Limb (tissue), 2 donors: Measurements from ENCODE around the gene C10orf71.

ENCODE experiments used
- DNase-seq, 2 donors: peaks; one replicate each; pipeline ENCODE4 v3.0.0-alpha.2; 2016; ENCODE audit errors: extremely low spot score in 2 of 2

C10orf71 gene

GRCh38 chr10:49290607-49291006, 8.4 kb upstream of the C10orf71 start:
- peak in 1 of 2 donors; percentile 9 for DNase-seq

- DNase-seq = no peak
These were observed 6.3 kb upstream of the C10orf71 start for GRCh38 chr10:49292565-49293207.

- DNase-seq = no peak
These were observed 5.8 kb upstream of the C10orf71 start for GRCh38 chr10:49293208-49293603.

GRCh38 chr10:49294731-49295130, 4.2 kb upstream of the C10orf71 start:
- no peak for DNase-seq

DNA sequence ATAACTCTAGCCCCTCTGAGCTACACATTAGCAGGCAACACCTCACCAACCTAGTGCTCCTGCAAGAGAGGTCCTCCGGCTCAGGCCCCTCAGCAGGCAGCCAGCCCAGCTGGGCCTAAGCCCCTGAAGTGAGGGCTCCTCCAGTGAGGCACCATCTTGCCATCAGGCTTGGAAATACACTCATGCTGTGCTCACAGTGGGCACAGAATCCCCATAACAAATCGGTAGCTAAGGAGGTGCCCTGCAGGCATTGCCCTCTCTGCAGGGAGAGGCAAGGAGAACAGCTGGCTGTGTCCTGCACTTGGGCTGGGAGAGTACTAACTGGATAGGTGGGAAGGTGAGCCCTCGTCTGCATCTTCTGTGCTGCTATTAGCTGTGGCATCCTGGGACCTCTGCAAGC, 3.7 kb upstream of the C10orf71 start:
- DNase-seq = no peak

DNA sequence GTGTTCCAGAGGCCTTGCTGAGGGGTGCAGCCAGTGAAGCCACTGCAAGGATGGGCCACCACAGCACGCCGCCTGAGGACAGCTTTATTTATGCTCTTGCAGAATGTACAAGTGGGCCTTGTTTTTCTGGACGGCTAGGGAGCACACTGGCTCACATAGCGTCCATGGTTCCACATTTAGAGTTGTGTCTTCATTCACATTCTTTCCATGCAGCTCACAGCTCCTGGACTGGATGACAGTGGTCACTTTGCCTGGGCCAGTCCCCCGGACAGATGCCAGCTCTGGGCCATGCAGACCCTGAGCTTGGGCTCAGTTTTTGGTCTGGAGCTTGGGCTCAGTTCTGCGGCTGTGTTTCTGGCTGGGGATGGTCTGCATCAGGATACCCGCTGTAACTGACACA, 2.6 kb upstream of the C10orf71 start:
- DNase-seq = no peak

DNA sequence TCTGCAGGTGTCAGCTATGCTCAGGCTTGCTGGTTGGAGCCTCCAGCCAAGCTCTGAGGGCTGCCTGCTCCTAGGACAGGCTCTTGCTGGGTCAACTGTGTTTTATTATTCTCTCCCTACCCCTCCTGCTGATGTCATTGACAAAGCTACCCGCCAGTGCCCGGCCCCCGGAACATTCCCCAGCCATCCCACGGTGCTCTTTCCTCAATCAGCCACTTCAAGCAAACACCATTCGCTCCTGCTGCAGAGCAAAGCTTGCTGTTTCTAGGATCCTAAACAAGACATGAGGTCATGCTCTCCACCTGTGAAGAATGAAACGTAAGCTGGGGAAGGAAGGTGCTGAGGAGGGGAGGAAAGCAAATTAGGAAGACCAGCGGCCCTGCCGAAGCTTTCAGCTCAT, 2.1 kb upstream of the C10orf71 start:
- no peak for DNase-seq

DNA sequence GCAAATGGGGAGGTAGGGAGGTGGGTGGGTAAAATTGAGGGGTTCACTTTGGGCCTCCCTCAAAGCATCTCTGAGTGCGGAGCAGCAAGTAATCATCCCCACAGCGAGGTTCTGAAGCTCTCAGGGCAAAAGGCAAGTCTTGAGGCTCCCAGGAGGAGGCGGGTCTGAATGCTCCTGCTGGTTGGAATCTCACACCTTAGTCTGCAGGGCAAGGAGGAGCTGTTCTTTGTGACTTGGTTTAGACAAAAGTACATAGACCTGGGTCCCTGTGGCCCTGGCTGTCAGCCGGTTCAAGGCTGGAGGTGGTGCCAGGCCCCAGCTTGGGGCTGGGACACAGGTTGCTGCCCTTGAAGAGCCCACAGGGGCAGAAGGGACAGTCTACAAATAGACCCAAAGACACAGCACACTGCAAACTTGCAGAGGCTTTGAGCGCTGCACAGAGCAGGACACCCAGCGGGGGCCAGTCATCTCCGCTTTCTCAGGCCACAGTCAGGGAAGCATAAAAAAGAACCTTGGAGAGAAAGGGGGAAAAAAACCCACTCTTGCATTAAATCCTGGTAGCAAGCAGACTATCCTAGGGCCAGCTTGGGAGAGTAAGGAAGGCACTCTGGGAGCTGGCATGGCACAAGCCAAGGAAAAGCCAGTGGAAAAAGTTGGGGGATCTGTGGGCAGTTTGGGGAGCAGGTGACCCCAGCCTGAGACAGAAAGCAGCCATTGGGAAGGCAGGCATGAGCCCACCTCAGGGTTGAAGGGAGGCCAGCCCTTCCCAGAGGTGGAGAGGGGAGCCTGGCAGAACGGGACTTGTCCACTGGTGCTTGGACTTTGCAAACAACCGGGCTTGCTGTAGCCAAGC, 926 bp upstream of the C10orf71 start:
- no peak for DNase-seq

GRCh38 chr10:49298671-49298982, 343 bp upstream of the C10orf71 start:
- peak in 1 of 2 donors; percentile 55 for DNase-seq

DNA sequence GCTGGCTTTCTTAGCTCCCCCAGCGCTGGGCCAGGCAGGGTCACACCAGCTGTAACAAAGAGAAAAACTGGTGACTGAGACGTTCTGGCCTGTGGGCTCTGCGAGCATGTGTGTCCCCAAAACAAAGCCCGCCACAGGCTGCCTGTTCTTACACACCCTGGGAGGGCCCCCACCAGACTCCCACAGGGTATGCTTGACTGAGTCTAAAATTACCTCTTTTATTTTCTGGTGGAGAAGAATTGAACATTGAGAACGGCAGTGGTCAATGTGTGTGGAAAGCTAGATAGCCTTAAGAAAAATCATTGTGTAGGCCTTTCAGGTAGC, 808 bp downstream of the C10orf71 start:
- DNase-seq = no peak

DNA sequence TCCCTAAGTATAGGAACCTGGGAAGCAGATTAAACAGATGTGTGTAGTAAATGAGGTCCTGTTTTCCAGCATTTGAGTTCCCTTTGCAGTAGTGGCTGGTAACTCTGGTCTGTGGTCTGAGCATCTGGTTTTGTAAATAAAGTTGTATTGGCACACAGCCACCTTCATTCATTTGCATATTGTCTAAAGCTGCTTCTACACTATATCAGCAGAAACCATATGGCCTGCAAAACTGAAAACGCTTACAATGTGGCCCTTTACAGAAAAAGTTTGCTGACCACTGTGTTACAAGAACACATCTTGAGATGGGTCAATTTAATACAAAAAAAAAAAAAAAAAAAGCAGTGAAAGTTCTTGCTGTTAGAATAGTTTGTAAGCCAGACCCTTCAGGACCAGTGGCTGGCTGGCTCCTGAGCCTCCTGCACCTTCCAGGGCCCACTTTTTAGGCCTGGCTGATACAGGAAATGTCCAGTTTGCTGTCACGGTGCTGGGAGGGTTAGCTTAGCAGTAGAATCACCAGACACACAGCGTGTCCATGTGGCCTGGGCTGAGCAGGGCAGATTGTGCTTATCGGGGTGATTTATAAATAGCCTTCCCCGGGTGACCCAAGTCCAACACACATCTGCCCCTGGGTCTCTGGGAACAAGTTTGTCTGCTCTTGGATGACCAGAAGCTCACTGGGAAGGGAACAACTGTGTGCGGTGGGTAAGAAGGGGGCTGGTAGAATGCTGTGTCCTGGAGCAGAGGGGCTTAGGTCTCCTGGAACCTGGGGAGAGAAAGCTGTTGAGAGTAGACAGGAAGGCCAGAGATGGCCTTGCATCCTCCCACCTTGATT, 1.4 kb downstream of the C10orf71 start:
- DNase-seq = peak in 1 of 2 donors; percentile 41

DNA sequence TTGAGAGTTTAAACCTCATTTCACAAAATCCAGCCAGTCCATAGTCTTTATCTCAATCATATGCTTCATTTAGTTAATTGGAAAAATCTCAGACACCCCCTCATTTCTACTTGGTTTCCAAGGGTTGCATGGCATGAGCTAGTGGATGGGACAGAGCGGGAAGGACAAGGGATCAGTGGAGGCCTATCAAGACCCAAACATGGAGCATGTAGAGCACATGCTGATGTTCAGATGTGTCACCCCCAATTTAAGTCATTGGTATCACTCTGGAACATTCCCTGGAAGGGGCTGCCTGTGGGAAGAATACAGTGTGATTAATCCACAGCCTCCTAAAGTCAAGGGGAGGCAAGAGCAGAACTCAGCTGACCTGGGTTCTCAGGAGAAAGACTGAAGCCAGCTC, 2.3 kb downstream of the C10orf71 start:
- DNase-seq = no peak

- no peak for DNase-seq
These were observed 3.1 kb downstream of the C10orf71 start for GRCh38 chr10:49302088-49302487.

DNA sequence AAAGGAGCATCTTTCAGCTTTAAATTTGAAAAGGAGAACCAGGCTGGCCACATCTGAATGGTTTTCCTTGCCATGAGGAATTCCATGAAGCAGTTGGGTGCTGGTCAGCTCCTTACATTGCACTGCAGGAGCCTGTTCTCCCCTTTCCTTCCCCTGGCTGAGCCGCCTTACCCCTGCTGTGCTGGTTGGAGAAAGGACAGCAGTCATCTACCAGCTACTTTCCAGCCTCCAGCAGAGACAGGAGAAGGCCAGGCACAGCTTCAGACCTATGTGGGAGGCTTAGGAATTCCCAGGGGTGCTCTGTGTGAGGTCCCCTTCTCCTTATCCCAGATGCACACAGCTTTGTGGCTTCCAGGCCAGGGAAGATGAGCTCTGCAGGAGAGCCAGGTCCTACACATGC, 4.7 kb downstream of the C10orf71 start:
- no peak for DNase-seq

GRCh38 chr10:49304137-49304536, 5.2 kb downstream of the C10orf71 start:
- no peak for DNase-seq

- no peak for DNase-seq
These were observed 9.0 kb downstream of the C10orf71 start for GRCh38 chr10:49307921-49308320.

DNA sequence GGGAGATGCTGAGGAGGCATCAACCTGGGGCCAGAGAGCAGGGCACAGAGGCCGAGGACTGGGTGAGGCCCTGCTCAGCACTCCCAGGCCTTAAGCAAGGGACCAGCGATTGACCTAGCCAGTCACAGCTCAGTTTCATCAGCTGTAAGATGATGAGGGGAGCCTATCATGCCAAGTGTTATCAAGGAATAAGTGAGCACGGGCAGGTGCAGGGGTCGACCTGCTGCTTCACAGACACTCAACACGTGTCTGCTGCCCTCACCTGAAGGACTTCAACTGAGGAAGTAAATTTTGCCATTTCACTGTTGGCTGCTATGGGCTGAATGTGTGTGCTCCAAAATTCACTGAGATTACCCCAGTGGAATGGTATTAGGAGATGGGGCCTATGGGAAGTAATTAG, 9.9 kb downstream of the C10orf71 start:
- no peak for DNase-seq

- no peak for DNase-seq
These were observed 10.9 kb downstream of the C10orf71 start for GRCh38 chr10:49309691-49310411.

- no peak for DNase-seq
These were observed 11.5 kb downstream of the C10orf71 start for GRCh38 chr10:49310460-49310859.

GRCh38 chr10:49310901-49311554, 12.1 kb downstream of the C10orf71 start:
- no peak for DNase-seq

- DNase-seq = no peak
These were observed 12.7 kb downstream of the C10orf71 start for GRCh38 chr10:49311555-49312236.
